Subcutaneous adipose tissue (tissue), 4 donors: ENCODE results near the gene FHOD3. TPM values are rescaled to one million over a fixed set of nuclear protein-coding genes. Genes with fewer than 3 reads are reported as not detected.

Source experiments
- CTCF ChIP-seq: fragments of 450-650 bp; IDR thresholded peaks from one replicate; pipeline ENCODE4 v1.5.1; 2016; ENCODE audit warnings: low read depth, mild to moderate bottlenecking, control low read depth, antibody characterized with exemption, moderate library complexity
- total RNA-seq, 4 donors: library from RNA; depleted of rRNA; stranded (reverse); fragments of >200 nt; gene quantifications; one replicate each; pipeline ENCODE4 v1.1.0, GENCODE V29; 2016

The FHOD3 gene
- total RNA-seq, 4 donors from 2014 or later, result 1.5 to 5.4 (median 3.3) TPM

GRCh38 chr18:36295214-36295613 is 2.3 kb upstream of the FHOD3 start:
- no peak for TF ChIP-seq CTCF

GRCh38 chr18:36295880-36296301 is 1.6 kb upstream of the FHOD3 start:
- no peak for TF ChIP-seq CTCF

GRCh38 chr18:36296650-36297416 is 680 bp upstream of the FHOD3 start:
- no peak for TF ChIP-seq CTCF

- TF ChIP-seq CTCF, result no peak
Measured at GRCh38 chr18:36298126-36298741, 721 bp downstream of the FHOD3 start.

- no peak for TF ChIP-seq CTCF
Measured at GRCh38 chr18:36299015-36299414, 1.5 kb downstream of the FHOD3 start.

- no peak for TF ChIP-seq CTCF
Measured at GRCh38 chr18:36300211-36300610, 2.7 kb downstream of the FHOD3 start.

- TF ChIP-seq CTCF, result no peak
Measured at GRCh38 chr18:36301884-36302283, 4.4 kb downstream of the FHOD3 start.
